ENCODE results near the gene DEF6.
"Not testable (repeated sequence)": the region's sequence is repeated elsewhere in the genome, so short reads cannot be mapped to it uniquely, and the experiment has no call there.

Gene DEF6

DNA sequence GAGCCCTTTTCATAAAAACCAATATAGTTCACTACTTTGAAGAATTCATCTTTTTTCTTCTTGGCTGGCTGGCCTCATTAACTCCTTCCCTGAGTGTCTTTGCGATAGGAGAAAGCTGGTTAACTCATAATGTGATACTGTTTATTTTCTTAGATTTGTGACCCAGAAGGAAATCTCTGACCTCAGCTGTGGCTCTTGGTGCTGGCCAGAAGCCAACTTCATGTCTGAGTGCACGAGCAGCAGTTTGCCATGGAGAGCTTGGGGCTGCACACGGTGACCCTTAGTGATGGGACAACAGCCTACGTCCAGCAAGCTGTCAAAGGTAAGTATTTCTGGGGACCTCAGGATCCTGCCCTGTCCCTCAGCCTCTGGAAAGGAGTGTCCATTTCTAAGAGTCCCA lies 16.7 kb upstream of the DEF6 start:
- DNase-seq = no peak

DNA sequence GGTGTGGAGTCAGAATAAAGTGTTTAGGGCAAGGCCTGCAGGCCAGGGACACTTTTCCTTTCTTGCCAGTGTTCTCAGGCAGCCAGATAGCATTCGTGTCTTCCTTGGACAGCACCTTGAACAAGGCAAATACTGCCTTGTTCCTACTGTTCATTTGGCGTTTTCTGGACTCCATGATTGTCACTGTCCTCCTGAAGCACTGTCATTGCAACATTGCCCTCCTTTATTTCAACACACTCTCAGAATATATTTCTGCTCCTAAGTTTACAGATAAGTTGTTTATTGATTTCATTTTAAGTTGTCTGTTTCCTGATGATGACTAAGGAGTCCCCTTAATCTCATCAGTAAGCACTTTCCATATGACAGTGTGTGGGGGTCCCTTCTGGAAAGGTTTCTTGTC lies 15.1 kb upstream of the DEF6 start:
- no peak for DNase-seq

DNA sequence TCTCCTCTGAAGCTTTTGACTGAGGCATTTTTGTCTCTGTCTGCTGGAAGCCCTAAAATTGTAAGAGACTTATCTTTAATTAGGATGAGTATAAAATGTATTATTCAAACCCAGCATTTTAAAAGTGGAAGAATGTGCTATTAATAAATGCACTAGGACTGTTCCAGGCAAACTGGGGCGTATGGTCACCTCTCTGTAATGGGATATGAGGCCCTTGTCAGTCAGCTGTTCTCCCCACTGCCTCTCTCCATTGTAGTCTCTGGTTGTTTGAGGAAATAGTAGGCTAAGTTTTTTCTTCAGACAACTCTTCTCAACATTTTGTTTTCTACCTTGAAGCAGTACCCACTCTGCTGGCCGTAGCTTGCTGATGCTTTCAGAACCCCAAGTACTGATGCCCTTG lies 14.3 kb upstream of the DEF6 start:
- DNase-seq = no peak

DNA sequence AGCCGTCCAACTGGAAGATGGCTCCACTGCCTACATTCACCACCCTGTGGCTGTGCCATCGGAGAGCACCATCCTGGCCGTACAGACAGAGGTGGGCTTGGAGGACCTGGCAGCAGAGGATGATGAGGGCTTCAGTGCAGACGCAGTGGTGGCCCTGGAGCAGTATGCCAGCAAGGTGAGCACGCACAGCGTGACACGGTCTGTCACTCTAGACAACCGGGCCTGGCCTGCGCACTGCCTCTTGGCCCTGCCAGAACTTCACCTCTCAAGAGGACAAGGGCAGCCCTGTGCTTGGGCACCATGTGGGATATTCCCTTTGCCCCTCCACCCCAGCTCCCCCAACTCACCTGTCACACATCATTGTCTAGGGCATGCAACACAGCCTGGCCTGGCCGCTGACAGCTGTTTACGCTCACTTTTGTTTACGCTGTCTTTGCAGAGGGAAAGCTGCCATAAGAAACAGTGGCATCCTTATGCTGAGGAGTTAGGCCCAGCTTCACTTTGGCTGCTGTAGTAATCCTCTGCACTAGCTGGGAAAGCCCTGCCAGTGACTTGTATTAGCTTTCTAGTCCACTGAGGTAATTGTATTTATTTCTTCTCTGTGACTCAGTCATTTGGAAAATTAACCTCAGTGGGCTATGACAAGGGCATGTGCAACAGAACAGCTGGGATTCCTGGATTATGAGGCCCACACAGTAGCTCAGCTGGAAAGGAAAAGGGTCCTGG lies 9.8 kb upstream of the DEF6 start:
- DNase-seq = no peak

DNA sequence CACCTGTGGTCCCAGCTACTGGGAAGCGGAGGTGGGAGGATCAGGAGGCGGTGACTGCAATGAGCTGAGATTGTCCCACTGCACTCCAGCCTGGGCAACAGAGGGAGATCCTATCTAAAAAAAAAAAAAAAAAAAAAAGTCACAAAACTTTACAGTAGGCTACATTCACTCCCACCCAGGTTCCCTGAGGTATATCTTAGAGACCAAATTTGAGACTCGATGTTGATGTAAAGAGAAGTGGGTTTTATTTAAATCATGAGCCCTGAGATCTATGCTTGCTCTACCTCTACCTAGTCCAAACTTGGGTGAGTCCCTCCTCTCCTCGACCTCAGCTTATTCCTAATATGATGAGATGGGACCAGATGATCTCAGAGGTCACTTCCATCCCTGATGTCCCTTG lies 8.8 kb upstream of the DEF6 start:
- DNase-seq = no peak

DNA sequence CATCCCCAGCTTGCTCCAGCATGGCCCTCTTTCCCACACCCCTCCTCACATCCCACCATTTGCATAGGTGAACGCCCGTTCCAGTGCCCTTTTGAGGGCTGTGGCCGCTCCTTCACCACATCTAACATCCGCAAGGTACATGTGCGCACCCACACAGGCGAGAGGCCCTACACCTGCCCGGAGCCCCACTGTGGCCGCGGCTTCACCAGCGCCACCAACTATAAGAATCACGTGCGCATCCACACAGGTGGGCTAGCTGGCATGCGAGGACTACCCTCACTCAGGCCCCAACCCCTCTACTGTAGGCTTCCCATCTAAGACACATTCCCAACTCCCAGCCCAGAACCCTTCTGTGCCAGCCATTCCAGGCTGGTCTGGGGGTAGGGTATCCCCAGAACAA lies 6.1 kb upstream of the DEF6 start:
- DNase-seq = no peak

DNA sequence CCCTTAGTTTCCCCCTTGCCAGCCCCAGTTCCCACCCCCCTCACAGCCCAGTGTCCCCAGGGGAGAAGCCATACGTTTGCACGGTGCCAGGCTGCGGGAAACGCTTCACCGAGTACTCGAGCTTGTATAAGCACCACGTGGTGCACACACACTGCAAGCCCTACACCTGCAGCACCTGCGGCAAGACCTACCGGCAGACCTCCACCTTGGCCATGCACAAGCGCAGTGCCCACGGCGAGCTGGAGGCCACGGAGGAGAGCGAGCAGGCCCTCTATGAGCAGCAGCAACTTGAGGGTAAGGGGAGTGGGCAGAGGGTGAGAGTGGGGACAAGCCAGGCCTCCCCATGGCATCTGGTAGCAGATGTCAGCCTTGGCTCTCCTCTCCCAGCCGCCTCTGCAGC lies 5.1 kb upstream of the DEF6 start:
- DNase-seq = no peak

DNA sequence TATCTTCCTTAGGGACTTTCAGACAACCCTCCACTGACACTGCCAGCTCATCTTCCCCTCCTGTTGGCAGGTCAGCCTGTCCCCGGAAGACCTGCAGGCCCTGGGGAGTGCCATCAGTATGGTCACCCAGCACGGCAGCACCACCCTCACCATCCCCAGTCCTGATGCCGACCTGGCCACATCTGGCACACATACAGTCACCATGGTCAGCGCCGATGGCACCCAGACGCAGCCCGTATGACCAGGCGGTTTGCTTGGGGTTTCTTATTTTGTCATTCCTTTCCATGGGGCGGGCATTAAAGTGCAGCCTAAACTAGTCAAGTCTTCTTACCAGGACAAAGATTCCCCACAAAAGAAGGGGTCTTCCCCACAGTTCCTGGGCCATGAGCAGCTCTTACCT lies 3.9 kb upstream of the DEF6 start:
- DNase-seq = no peak

DNA sequence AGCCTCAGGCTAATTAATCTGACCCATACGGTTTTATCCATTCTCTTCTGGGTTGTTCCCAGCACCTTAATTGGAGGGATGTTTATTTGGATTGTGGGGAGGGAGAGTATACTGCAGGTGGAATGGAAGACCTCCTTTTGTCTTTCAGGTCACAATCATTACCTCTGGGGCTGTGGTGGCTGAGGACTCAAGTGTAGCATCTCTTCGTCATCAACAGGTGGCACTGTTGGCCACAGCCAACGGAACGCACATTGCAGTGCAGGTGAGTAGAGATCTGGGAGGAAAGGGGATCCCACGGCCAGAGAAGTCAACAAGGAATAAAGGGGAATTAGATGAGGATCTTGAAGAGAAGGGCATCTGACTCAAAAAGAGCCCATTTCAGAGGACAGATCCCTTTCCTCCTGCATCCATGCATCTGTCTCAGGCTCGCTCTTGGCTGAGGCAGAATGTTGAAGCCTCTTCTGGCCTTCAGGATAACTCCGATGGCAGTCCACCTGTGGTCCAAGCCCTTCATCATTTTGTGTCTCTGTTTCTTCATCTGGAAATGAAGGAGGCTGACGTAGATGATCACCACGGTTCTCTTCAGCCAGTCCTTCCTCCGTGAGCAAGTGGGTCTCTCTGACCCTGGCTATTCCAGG lies 3.2 kb upstream of the DEF6 start:
- DNase-seq = peak; percentile 57

DNA sequence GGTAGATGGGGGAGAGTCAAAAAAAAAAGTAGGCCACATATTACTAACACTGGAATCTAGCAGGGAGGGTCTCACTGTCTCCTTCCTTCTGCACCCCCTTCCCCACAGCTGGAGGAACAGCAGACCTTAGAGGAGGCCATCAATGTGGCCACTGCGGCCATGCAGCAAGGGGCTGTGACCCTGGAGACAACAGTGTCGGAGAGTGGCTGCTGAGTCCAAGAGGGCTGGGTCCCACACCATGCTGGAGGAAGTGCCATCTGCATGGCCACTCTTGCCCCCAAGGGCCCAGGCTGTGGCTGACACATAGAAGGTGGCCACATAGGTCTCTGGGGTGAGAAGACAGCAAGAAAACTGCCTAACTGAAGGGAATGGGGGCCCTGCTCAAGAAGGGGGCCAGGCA lies 2.6 kb upstream of the DEF6 start:
- no peak for DNase-seq

DNA sequence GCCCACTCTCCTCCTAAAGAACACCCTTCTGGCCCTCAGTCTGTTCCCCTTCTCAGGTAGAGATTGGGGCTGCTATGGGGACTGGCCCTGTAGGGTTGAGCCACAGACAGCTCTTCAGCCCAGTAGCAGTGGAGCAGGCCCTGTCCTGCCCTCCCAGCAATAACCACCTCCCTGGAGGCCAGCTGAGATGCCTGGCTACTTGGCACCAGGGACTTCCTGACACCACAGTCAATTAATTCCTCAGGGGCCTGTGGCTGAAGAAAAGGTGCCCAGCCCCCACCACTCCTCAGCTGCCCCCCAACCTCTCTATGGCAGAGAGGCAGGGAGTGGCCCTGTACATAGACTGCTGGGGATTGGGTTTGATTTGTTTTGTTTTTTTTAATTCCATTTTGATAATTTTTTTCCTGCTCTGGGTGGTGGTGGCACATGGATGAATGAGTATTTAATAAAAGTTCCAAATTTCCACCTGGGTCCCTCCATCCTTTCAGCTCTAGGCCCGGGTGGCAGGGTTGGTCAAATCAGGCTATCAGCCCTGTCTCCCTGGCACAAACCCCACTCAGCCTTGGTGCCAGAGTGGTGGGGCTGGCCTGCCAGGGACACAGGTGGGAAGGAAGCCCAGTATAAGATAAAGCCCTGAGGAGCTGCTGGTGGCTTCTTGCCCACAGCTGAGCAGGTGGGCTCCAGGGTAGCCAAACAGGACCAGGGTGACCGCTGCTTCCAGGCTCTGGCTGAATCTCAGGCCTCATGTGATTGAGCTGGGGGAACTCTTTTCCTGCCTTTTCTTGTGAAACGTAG lies 1.9 kb upstream of the DEF6 start:
- DNase-seq = no peak

DNA sequence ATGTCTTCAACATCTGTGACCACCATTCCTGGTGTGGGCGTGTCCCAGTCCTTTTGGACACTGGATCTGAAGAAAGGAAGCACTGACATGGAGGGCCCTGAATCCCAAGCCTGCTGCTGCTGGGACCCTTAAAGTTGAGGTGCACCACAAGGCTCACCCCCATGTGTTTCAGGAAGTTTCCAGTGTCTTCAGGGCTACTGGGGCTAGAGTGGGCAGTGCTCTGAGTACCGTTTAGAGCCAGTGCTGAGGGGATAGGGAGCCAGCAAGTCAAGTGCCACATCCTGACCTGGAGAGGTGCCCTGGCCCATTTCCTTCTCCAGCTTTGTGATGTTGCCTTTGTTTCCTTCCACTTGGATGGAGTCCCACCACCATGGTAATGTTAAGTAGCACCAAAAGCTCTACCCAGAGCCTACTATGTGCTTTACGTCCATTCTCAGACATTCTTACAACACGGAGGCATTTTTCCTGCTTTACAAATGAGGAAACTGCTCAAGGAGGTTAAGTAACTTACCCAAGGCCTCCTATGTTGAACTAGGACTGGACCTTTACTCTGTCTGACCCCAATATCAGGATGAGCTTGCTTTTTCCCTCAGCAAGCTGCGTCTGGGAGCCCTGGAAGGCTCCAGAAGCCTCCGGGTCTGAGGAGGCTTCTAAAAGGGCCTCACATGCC lies 552 bp upstream of the DEF6 start:
- DNase-seq = no peak

DNA sequence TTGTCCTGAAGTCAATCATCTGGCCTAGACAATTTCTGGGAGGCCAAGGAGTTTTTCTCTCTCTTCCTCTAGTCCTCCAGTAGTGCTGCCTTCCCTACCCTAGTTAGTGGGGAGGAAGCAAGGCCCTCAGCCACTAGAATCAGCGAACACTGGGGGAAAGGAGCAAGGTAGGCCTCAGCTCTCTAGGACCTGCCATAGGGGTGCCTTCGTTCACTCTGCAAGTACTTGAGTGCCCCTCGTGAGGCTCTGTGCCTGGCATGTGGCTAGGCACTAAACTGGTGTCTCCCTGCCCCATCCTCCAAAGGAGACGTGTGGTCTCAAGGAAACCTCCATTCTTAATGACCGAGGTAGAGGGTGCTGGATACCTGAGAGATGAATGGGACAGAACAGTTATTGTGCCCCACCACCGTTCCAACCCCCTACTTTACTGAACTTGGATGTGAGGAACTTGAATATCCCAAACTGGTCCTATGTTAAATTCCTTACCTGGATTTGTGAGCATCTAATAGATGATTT lies 1.1 kb downstream of the DEF6 start:
- peak; percentile 49 for DNase-seq

DNA sequence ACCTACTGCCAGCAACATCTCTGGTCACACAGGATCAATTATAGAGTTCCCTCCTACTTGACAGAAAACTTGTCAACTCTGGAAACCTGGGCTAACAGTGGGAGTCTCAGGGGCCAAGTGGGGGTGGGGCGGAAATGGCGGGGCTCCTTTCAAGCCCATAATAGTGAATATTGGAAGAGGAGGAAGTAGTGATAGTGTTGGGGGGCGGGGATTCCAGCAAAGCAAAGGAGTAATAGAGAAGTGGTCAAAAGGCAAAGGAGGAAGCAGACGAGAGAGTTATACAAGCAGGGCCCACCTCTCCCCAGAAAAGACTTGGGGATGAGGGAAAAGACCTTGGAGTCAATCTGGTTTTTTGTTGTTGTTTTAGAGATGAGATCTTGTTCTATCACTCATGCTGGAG lies 2.1 kb downstream of the DEF6 start:
- DNase-seq = peak; percentile 91

DNA sequence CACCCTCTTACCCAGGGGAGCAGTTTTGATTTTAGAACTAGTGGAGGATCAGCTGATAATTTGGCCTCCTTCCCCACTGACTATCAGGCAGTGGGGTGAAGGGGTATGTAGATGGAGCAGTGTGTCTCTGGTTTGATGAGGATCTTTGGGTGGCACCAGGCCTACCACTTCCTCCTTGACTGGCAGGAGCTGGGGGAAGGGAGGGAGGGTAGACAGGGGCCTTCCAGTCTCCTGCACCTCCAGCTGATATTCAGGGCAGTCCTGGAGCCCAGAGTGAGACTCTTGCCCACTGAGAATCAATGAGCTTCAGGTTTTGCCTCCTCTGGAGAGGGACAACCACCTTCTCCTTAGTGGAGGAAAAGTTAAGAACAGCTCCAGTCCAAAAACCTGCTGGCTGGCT lies 3.2 kb downstream of the DEF6 start:
- peak; percentile 25 for DNase-seq

DNA sequence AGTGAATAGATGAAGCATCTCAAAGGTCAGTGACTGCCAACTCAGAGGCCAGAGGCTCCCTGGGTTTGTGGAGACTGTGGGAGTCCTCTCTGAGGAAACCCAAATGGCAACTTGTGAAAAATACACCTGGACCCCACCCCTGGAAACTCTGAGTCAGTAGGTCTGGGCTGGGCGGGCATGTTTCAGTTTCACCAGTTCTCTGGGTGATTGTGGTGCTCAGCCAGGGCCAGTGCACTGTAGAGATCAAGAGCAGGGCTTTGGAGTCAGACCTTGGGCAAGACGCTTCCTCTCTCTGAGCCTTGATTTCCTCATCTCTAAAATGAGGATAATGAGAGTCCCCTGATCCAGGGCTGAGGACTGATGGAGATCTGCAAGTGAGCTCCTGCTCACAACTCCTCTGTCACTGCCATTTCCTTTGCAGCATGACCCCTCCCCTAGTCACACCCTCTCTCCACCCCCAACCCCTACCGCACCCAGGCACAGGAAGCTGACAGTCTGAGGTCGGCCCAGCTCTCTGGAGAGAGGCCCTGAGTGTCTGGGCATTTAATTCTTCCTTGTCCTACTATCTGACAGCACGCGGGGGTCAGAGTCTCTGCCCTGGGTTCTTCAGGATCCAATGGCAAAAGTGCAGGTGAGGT lies 5.1 kb downstream of the DEF6 start:
- peak; percentile 67 for DNase-seq

DNA sequence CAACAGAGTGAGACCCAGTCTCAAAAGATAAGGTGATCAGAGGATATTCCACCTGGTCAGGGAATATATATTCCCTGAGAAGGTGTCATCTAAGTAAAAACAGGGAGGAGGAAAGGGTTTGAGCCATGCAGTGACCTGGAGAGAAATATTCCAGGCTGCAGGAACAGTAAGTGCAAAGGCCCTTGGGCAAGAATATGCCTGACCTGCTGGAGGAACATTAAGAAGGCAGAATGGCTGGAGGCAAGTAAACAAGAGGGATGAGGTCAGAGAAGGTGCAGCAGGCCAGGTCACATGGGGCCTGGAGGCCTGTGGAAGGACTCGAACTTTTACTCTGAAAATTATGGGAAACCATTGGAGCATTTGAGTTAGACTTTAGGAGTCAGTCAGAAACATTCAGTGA lies 6.7 kb downstream of the DEF6 start:
- DNase-seq = no peak

DNA sequence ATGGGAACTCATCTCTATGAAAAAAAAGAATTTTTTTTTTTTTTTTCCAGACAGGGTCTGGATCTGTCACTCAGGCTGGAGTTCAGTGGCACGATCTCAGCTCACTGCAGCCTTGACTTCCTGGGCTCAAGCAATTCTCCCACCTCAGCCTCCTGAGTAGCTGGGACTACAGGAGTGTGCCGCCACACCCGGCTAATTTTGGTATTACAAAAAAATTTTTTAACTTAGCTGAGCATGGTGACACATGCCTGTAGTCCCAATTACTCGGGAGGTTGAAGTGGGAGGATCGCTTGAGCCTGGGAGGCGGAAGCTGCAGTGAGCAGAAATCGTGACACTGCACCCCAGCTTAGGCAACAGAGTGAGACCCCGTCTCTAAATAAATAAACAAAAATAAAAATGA lies 7.5 kb downstream of the DEF6 start:
- DNase-seq = peak; percentile 29

DNA sequence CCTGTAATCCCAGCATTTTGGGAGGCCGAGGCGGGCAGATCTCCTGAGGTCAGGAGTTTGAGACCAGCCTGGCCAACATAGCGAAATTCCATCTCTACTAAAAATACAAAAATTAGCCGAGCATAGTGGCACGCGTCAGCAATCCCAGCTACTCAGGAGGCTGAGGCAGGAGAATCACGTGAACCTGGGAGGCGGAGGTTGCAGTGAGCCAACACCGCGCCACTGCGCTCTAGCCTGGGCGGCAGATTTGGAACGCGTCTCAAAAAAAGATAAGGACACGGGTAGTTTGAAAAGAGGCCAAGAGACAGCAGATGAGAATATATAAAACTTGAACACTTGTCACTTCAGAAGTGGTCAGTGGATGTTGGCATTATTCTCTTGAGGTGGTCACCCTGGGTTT lies 9.5 kb downstream of the DEF6 start:
- not testable (repeated sequence) for DNase-seq

DNA sequence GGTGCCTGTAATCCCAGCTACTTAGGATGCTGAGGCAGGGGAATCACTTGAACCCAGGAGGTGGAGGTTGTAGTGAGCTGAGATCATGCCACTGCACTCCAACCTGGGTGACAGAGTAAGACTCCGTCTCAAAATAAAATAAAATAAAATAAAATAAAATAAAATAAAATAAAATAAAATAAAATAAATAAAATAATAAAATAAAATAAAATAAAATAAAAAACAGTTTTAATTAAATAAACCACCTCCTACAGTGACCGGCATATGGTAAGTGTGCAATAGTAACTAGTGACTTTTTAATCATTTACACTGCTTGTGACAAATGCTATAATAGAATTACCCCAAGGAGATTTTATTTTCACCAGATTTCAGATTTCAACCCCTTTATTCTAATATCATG lies 10.9 kb downstream of the DEF6 start:
- DNase-seq = not testable (repeated sequence)

DNA sequence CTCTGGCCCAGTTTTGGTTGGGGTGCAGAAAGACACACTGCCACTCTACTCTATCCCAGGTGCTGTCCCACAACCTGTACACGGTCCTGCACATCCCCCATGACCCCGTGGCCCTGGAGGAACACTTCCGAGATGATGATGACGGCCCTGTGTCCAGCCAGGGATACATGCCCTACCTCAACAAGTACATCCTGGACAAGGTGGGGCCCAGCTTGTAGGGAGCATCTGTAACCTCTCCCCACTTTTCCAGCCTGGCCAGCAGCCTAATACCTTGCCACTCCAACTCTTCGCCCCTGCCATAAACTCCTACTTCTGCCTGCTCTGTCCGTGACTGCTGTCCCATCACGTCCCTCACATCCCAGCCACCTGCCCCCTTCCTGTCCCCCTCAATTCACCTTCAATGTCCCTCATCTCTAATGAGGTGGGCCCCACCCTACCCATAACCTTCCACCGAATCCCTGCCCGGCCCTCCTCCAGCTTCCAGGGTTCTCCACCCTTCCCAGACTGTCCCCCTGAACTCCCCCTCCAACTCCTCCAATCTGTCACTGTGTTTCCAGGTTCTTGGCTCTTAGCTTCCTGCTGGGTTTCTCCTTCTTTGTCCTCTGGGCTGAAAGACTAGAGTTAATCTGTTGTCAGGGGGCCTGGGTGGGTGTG lies 12.1 kb downstream of the DEF6 start:
- no peak for DNase-seq

DNA sequence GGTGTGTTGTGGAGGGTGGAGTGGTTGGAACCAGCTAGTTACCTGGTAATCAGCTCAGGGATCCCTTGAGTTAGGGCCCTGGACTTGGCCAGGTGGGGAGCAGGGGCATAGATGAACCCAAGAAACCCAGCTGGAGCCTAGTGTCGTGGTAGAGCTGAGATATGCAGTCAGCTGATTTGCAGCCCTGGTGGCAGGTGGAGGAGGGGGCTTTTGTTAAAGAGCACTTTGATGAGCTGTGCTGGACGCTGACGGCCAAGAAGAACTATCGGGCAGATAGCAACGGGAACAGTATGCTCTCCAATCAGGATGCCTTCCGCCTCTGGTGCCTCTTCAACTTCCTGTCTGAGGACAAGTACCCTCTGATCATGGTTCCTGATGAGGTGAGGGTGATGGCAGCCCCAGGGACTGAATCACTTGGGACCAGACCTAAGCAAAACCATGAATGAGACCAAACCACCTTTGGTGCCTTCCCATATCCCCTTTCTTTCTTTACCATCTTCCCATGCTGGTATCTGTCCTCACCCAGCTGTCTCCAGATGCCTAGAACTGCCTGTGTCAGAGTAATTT lies 12.7 kb downstream of the DEF6 start:
- DNase-seq = no peak

Data from OCI-M1 (cell line).